Endothelial cell of umbilical vein (primary cell): ENCODE measurements around the gene RBM33. TPM values are rescaled to one million over a fixed set of nuclear protein-coding genes. Genes with fewer than 3 reads are reported as not detected.

Experiments used
- BruUV-seq: library from RNA; stranded (reverse); fragments of 400-500 nt; replicated peaks from 2 replicates; lab custom pipeline; 2021; lab: Mats Ljungman, UMichigan
- CTCF ChIA-PET: fragments of 300-600, 350-600 bp; sonication (Branson Sonifier 250); formaldehyde crosslinking; loops from one replicate; lab custom pipeline; 2021; ENCODE audit warnings: antibody characterized with exemption, inconsistent platforms; lab: Charles Lee
- POLR2A ChIA-PET: fragments of 300-600, 350-600 bp; sonication (Branson Sonifier 250); formaldehyde crosslinking; loops from one replicate; lab custom pipeline; 2021; ENCODE audit warnings: antibody characterized with exemption, inconsistent platforms; lab: Charles Lee
- DNase-seq: peaks from one replicate; pipeline ENCODE4 v3.0.0-alpha.2; 2011; ENCODE audit warnings: low read depth, low spot score
- FAIRE-seq: peaks from 2 replicates; lab custom pipeline; 2011; peaks lifted over from hg19 to GRCh38; lab: Jason Lieb, UNC
- H2AFZ ChIP-seq: 2 replicates; pipeline ENCODE4 v1.6.0; 2012; ENCODE audit warnings: low read depth, low read length, control low read depth, inconsistent platforms
- H3K27ac ChIP-seq: 2 replicates; pipeline ENCODE4 v1.5.1; 2011; ENCODE audit warnings: low read depth, mild to moderate bottlenecking, control low read depth, low read length, moderate library complexity; ENCODE audit not compliant: insufficient read depth
- H3K27me3 ChIP-seq, 2 experiments: 2 replicates each; pipeline versions ENCODE4 v1.6.0 to v1.6.1; 2011; ENCODE audit warnings: low read length in 2 of 2, mixed read lengths in 1 of 2; ENCODE audit not compliant: control insufficient read depth in 2 of 2, insufficient read depth in 2 of 2
- H3K36me3 ChIP-seq, 2 experiments: 2 replicates in 1 of 2; 3 replicates in 1 of 2; pipeline ENCODE4 v1.5.1; 2011; ENCODE audit warnings: low read length in 2 of 2, mild to moderate bottlenecking in 1 of 2, moderate library complexity in 1 of 2; ENCODE audit not compliant: control insufficient read depth in 2 of 2, insufficient read depth in 2 of 2; ENCODE audit errors: extremely low read depth in 1 of 2
- H3K4me1 ChIP-seq: 3 replicates; pipeline ENCODE4 v1.5.1; 2011; ENCODE audit warnings: mild to moderate bottlenecking, low read length; ENCODE audit not compliant: control insufficient read depth, insufficient read depth; ENCODE audit errors: extremely low read depth
- H3K4me2 ChIP-seq: 2 replicates; pipeline ENCODE4 v1.6.1; 2011; ENCODE audit warnings: low read length, control low read depth, mixed read lengths; ENCODE audit not compliant: insufficient read depth
- H3K4me3 ChIP-seq, 3 experiments: fragments of 200-600 bp in 1 of 3; sonication (generic), shearing (Covaris generic) in 1 of 3; replicated peaks in 1 of 3; 2 replicates each; pipeline ENCODE4 v1.5.1; 2011 to 2016; ENCODE audit warnings: control low read depth in 3 of 3, low read length in 3 of 3, mild to moderate bottlenecking in 2 of 3, inconsistent platforms in 1 of 3, low read depth in 1 of 3, moderate library complexity in 1 of 3; ENCODE audit not compliant: insufficient read depth in 1 of 3
- H3K79me2 ChIP-seq: 2 replicates; pipeline ENCODE4 v1.6.0; 2012; ENCODE audit warnings: low read length, inconsistent platforms; ENCODE audit not compliant: control insufficient read depth, insufficient read depth
- H3K9ac ChIP-seq: replicated peaks from 2 replicates; pipeline ENCODE3; 2011; ENCODE audit warnings: low read length, control low read depth; ENCODE audit not compliant: insufficient read depth; ENCODE audit errors: extremely low read depth
- H3K9me1 ChIP-seq: replicated peaks from 3 replicates; pipeline ENCODE4 v1.6.0; 2011; ENCODE audit warnings: mild to moderate bottlenecking, low read length; ENCODE audit not compliant: control insufficient read depth, insufficient read depth; ENCODE audit errors: extremely low read depth
- H3K9me3 ChIP-seq: replicated peaks from 2 replicates; pipeline ENCODE4 v1.5.1; 2012; ENCODE audit warnings: low read length, inconsistent platforms; ENCODE audit not compliant: control insufficient read depth, insufficient read depth
- H4K20me1 ChIP-seq: replicated peaks from 2 replicates; pipeline ENCODE3; 2011; ENCODE audit warnings: mild to moderate bottlenecking, low read length; ENCODE audit not compliant: control insufficient read depth, insufficient read depth; ENCODE audit errors: extremely low read depth
- EZH2 ChIP-seq: IDR thresholded peaks from 2 replicates; pipeline ENCODE4 v1.6.1; 2012; ENCODE audit warnings: borderline replicate concordance, low read depth, mild to moderate bottlenecking, moderate library complexity, low read length, inconsistent platforms; ENCODE audit not compliant: severe bottlenecking
- FOS ChIP-seq: IDR thresholded peaks from 2 replicates; pipeline ENCODE4 v1.6.1; 2011; ENCODE audit warnings: mild to moderate bottlenecking, low read length, moderate library complexity, borderline replicate concordance; ENCODE audit not compliant: insufficient read depth
- GATA2 ChIP-seq: IDR thresholded peaks from 2 replicates; pipeline ENCODE4 v1.7.0; 2011; ENCODE audit warnings: low read depth, mild to moderate bottlenecking, moderate library complexity, mixed read lengths, low read length; ENCODE audit not compliant: insufficient read length, insufficient read depth
- JUN ChIP-seq: IDR thresholded peaks from 2 replicates; pipeline ENCODE4 v1.6.1; 2011; ENCODE audit warnings: borderline replicate concordance, low read depth; ENCODE audit not compliant: insufficient read length, insufficient read depth
- MYC ChIP-seq: IDR thresholded peaks from one replicate; pipeline ENCODE4 v1.6.1; 2011; ENCODE audit warnings: mild to moderate bottlenecking, low read depth, low read length
- POLR2A ChIP-seq: IDR thresholded peaks from 2 replicates; pipeline ENCODE4 v1.6.1; 2012; ENCODE audit warnings: low read depth, mild to moderate bottlenecking, control low read depth, low read length
- POLR2AphosphoS5 ChIP-seq: IDR thresholded peaks from 2 replicates; pipeline ENCODE4 v1.6.1; 2012; ENCODE audit warnings: low read depth, mild to moderate bottlenecking, control low read depth, low read length, moderate library complexity; ENCODE audit not compliant: insufficient read depth
- dilution Hi-C: fragments of 300-500 bp; cut with MboI; formaldehyde crosslinking; loops from one replicate; pipeline ENCODE4 v1.15.0; 2019; ENCODE audit warnings: low sequenced_read_pairs; ENCODE audit not compliant: extremely low pct_ligation_motif_present
- intact Hi-C: fragments of 100-400 bp; cut with micrococcal nuclease; formaldehyde crosslinking; loops from one replicate; pipeline ENCODE4 v1.10.0; 2022
- polyA plus RNA-seq, 4 experiments: library from polyadenylated mRNA; depleted of rRNA in 3 of 4; stranded (reverse) in 3 of 4; unstranded in 1 of 4; fragments of >200 nt; gene quantifications; 2 replicates each; pipeline versions ENCODE4 v1.2.1 to v1.2.3, GENCODE V29; 2011 to 2012; ENCODE audit warnings: missing spikeins in 1 of 4
- total RNA-seq: library from RNA; stranded (reverse); gene quantifications from 2 replicates; pipeline ENCODE4 v1.2.3, GENCODE V29; 2021
- TF ChIP-seq, protein P1 (sequence below), 2 donors: IDR thresholded peaks; 1 replicate in 1 of 2; 2 replicates in 1 of 2; pipeline ENCODE4 v1.5.1; 2011; ENCODE audit warnings: low read length in 2 of 2, mild to moderate bottlenecking in 2 of 2, moderate library complexity in 2 of 2, control low read depth in 1 of 2, inconsistent platforms in 1 of 2, low read depth in 1 of 2; ENCODE audit not compliant: insufficient read depth in 1 of 2; ENCODE audit errors: extremely low read depth in 1 of 2
- TF ChIP-seq, protein P2 (sequence below): IDR thresholded peaks from 2 replicates; pipeline ENCODE4 v1.6.1; 2011; ENCODE audit not compliant: insufficient read depth, insufficient read length

RBM33 gene
- total and polyA plus RNA-seq, 2 donors (not counting 3 experiments of a cell fraction or from before 2014, with no cell fraction given) = 16.2 to 68.2 TPM

DNA sequence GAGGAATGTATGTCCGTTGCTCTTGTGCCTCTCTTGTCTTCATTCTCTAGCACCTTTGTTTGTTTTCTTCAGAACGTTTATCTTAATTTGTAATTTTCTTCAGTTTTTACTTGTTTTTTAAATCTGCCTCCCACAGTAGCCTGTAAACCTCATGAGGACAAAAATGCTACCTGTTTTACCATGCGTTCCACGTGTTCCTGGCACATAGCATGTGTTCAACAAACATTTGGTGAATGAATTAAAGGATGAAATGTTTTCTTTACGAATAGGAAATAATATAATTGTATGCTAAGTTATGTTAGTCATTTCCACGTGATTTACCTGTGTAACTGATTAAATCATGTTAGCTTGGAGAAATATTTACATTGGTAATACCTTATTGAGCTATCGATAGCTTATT is 2.2 kb downstream of the RBM33 start:
- TF ChIP-seq POLR2AphosphoS5 (no peak), FOS (no peak), EZH2 (no peak), POLR2A (no peak), GATA2 (no peak), JUN (no peak), MYC (no peak)
- TF ChIP-seq, protein P1, sequence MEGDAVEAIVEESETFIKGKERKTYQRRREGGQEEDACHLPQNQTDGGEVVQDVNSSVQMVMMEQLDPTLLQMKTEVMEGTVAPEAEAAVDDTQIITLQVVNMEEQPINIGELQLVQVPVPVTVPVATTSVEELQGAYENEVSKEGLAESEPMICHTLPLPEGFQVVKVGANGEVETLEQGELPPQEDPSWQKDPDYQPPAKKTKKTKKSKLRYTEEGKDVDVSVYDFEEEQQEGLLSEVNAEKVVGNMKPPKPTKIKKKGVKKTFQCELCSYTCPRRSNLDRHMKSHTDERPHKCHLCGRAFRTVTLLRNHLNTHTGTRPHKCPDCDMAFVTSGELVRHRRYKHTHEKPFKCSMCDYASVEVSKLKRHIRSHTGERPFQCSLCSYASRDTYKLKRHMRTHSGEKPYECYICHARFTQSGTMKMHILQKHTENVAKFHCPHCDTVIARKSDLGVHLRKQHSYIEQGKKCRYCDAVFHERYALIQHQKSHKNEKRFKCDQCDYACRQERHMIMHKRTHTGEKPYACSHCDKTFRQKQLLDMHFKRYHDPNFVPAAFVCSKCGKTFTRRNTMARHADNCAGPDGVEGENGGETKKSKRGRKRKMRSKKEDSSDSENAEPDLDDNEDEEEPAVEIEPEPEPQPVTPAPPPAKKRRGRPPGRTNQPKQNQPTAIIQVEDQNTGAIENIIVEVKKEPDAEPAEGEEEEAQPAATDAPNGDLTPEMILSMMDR (IDR thresholded peaks at IDR 0.05; ENCODE audit: extremely low read depth in 1 of 2, insufficient read depth in 1 of 2, low read depth in 1 of 2, low read length in 2 of 2) = no peak
- TF ChIP-seq, protein P2, sequence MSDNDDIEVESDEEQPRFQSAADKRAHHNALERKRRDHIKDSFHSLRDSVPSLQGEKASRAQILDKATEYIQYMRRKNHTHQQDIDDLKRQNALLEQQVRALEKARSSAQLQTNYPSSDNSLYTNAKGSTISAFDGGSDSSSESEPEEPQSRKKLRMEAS = no peak
- peaks cover 8% of the 10 kb centered on the region for H4K20me1 ChIP-seq
- no peak overlapping the region for H2AFZ ChIP-seq
- BruUV-seq = no TSS peak
- DNase-seq (no peak), FAIRE-seq (no peak)
- no peak overlapping the region for H3K27ac ChIP-seq
- H3K27me3 ChIP-seq = no peaks in the 10 kb centered on the region
- peaks cover 21% of the 10 kb centered on the region for H3K4me1 ChIP-seq
- peaks cover 75% of the 10 kb centered on the region for H3K79me2 ChIP-seq
- CTCF ChIA-PET = no interaction called here
- no peaks in the 10 kb centered on the region for H3K9me3 ChIP-seq
- dilution Hi-C loops = no loop called here
- peaks cover 0 to 2% of the 10 kb centered on the region in 2 experiments for H3K36me3 ChIP-seq
- H3K4me2 ChIP-seq = no peak overlapping the region
- POLR2A ChIA-PET = no interaction called here
- H3K4me3 ChIP-seq = no peak overlapping the region
- H3K9me1 ChIP-seq = no peaks in the 10 kb centered on the region
- intact Hi-C loops = no loop called here
- H3K9ac ChIP-seq = no peak overlapping the region
